AG09309 (cell line): ENCODE measurements around the gene BLACAT1.

Experiments used
- DNase-seq: peaks from one replicate; pipeline ENCODE4 v3.0.0-alpha.2; 2010; ENCODE audit warnings: low read depth
- H3K4me3 ChIP-seq: 2 replicates; pipeline ENCODE4 v1.5.1; 2011; ENCODE audit warnings: mild to moderate bottlenecking, low read depth, low read length, moderate library complexity; ENCODE audit not compliant: control insufficient read depth
- TF ChIP-seq, protein P1 (sequence below): IDR thresholded peaks from 2 replicates; pipeline ENCODE4 v1.5.1; 2011; ENCODE audit warnings: mild to moderate bottlenecking, low read depth, low read length, inconsistent platforms; ENCODE audit not compliant: insufficient read depth, control insufficient read depth; ENCODE audit errors: missing control alignments

The BLACAT1 gene

DNA sequence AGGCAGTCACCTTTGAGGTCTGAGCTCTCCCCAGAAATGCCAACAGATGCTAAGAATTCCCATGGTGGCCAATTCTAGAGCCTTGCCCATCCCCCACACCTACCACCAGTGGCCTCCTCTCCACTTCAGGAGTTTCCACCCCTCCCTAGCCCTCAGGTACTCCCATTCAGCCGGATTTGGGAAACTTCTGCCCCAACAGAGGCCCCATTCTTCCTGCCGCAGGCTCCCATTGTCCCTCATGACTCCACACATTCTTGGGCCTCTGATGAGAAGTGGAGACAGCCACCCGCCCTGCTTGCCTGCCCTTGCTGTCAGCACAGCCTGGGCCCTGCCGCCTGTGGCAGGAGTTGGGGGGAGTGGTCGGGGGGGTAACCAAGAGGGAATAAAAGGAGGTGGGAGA lies 4.6 kb downstream of the BLACAT1 start:
- DNase-seq, result no peak
- no peak overlapping the region for H3K4me3 ChIP-seq
- TF ChIP-seq, protein P1, sequence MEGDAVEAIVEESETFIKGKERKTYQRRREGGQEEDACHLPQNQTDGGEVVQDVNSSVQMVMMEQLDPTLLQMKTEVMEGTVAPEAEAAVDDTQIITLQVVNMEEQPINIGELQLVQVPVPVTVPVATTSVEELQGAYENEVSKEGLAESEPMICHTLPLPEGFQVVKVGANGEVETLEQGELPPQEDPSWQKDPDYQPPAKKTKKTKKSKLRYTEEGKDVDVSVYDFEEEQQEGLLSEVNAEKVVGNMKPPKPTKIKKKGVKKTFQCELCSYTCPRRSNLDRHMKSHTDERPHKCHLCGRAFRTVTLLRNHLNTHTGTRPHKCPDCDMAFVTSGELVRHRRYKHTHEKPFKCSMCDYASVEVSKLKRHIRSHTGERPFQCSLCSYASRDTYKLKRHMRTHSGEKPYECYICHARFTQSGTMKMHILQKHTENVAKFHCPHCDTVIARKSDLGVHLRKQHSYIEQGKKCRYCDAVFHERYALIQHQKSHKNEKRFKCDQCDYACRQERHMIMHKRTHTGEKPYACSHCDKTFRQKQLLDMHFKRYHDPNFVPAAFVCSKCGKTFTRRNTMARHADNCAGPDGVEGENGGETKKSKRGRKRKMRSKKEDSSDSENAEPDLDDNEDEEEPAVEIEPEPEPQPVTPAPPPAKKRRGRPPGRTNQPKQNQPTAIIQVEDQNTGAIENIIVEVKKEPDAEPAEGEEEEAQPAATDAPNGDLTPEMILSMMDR, result no peak

GRCh38 chr1:205450448-205450847 lies 5.4 kb downstream of the BLACAT1 start:
- TF ChIP-seq, protein P1, result no peak
- H3K4me3 ChIP-seq, result no peak overlapping the region
- no peak for DNase-seq

DNA sequence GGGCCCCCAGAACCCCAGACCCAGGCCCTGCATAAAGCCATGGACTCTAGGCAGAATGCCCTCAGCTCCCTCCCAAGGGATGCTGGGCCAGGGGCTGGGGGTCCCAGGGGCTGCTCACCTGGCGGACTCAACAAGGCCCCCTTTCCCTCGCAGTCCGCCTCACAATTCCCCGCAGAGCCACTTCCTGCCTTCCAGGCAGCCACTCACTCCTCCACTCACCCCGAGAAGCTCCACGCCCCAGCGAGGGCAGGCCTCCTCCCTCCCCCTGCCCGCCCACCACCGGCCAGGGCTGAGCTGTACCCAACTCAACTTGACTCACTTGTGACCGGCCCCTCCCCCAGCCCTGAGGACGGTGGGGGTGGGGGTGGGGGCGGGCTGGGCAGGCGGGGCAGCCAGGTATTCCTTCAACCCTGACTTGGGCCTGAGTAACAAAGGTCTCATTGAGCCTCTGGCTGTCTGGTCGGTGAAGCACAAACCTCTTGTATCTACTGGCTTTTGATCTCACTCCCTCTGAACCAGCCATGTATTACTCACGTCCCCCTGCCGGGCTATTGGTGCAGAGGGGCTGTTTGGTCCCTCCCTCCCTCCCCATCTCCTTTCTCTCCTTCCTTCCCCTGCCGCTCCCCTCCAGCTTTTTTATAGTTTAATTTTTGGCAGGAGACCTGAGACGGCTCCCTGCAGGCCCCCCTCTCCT lies 5.9 kb downstream of the BLACAT1 start:
- peak overlapping the region; percentile 2; the same call in 1 of the 2 replicates for H3K4me3 ChIP-seq
- TF ChIP-seq, protein P1, result no peak
- DNase-seq, result no peak

DNA sequence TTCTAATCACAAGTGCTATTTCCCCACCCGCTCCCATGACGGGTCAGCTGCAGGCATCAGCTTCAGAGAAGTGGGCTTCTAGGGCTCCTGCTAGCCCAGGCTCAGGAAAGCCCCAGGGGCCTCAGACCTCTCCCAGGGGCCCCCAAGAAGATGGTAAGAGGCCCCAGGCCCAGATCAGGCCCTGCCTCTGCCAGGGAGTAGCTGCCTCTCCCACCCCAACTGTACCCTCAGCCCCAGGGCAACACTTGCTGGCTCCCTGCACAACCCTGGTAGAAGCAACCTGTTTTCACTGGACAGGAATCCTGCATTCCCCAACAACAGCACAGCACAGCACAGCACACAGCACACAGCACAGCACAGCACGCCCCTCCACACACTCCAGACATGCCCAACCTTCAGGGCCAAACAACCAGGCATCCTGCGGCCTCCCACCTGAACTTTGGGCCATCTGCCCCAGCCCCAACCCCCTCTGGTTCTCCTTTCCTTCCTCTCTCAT lies 6.5 kb downstream of the BLACAT1 start:
- TF ChIP-seq, protein P1, result no peak
- peak overlapping the region; percentile 2; the same call in 1 of the 2 replicates for H3K4me3 ChIP-seq
- no peak for DNase-seq

- DNase-seq, result no peak
- H3K4me3 ChIP-seq, result no peak overlapping the region
- TF ChIP-seq, protein P1, result no peak
Measured at GRCh38 chr1:205448540-205449253, 7.1 kb downstream of the BLACAT1 start.

DNA sequence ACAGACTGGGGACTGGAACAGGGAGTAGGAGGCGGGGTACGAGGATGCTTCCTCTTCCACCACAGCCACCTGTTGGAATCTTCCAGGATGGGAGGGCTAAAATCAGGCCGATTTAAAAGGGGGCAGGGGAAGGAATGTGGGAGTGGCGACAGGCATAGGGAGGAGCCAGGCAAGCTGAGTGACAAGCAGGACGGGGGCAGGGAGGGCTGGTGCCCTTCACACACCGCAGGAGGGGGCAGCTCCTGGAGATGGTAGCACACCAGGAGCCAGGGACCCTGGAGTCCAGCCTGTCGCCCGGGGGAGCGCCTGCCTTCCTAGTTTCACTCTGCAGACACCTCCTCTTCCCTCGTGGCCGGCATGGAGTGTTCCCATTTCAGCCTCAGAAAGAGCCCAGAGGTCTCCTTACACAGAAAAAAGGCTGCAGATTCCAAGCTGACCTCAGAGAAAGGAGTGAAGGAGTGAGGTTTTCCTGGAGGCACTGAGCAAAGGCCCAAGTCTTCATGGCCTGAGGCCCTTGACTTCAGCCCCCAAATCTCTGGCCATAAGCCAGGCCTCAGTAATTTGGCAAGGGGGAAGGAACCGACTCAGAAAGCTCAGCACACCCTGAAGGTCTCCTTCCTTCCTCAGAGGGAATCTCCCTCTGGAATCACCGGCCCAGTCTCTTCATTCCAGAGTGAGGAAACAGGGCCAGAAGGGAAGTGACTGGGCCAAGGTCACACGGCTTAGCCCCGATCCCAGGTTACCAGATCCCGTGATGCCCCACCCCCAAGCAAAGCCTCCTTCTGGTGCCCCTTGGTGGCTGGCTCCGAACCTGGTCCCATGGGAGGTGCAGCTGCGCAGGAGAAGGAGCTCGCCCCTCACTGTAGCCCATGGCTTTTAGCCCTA lies 8.1 kb downstream of the BLACAT1 start:
- no peak for DNase-seq
- TF ChIP-seq, protein P1, result no peak
- no peak overlapping the region for H3K4me3 ChIP-seq
